ENCODE measurements around the gene SEC24B. TPM values are rescaled to one million over a fixed set of nuclear protein-coding genes. Genes with fewer than 3 reads are reported as not detected.

Gene SEC24B
- 33.5 TPM for total RNA-seq
- long read RNA-seq, partial matches to known transcripts: 10 of 19 reads
- long read RNA-seq, other reads (novel, unspliced or antisense): 9 of 19 reads

GRCh38 chr4:109433205-109434006 lies at the start of gene SEC24B:
Gene SEC24B (plus strand): TSS chr4:109433815. CDS start chr4:109433870, 55 bp downstream.
- DNase-seq (ENCODE audit: low spot score): peak; percentile 97

GRCh38 chr4:109383823-109384222 lies 49.8 kb upstream of the SEC24B start:
- DNase-seq (ENCODE audit: low spot score): no peak

- DNase-seq (ENCODE audit: low spot score): no peak
Observed at GRCh38 chr4:109385260-109385659, 48.4 kb upstream of the SEC24B start.

- no peak for DNase-seq (ENCODE audit: low spot score)
Observed at GRCh38 chr4:109389369-109390114, 44.1 kb upstream of the SEC24B start.

- no peak for DNase-seq (ENCODE audit: low spot score)
Observed at GRCh38 chr4:109390115-109390768, 43.4 kb upstream of the SEC24B start.

- no peak for DNase-seq (ENCODE audit: low spot score)
Observed at GRCh38 chr4:109395694-109396093, 37.9 kb upstream of the SEC24B start.

- no peak for DNase-seq (ENCODE audit: low spot score)
Observed at GRCh38 chr4:109398928-109399327, 34.7 kb upstream of the SEC24B start.

- DNase-seq (ENCODE audit: low spot score): no peak
Observed at GRCh38 chr4:109406337-109406931, 27.2 kb upstream of the SEC24B start.

- no peak for DNase-seq (ENCODE audit: low spot score)
Observed at GRCh38 chr4:109407027-109407737, 26.4 kb upstream of the SEC24B start.

- no peak for DNase-seq (ENCODE audit: low spot score)
Observed at GRCh38 chr4:109408711-109409110, 24.9 kb upstream of the SEC24B start.

- no peak for DNase-seq (ENCODE audit: low spot score)
Observed at GRCh38 chr4:109410226-109410625, 23.4 kb upstream of the SEC24B start.

- no peak for DNase-seq (ENCODE audit: low spot score)
Observed at GRCh38 chr4:109410776-109411175, 22.8 kb upstream of the SEC24B start.

- no peak for DNase-seq (ENCODE audit: low spot score)
Observed at GRCh38 chr4:109411964-109412363, 21.7 kb upstream of the SEC24B start.

GRCh38 chr4:109412776-109413175 lies 20.8 kb upstream of the SEC24B start:
- DNase-seq (ENCODE audit: low spot score): no peak

GRCh38 chr4:109414938-109415337 lies 18.7 kb upstream of the SEC24B start:
- DNase-seq (ENCODE audit: low spot score): no peak

- DNase-seq (ENCODE audit: low spot score): no peak
Observed at GRCh38 chr4:109418588-109418987, 15.0 kb upstream of the SEC24B start.

- DNase-seq (ENCODE audit: low spot score): no peak
Observed at GRCh38 chr4:109419679-109420078, 13.9 kb upstream of the SEC24B start.

GRCh38 chr4:109424093-109424841 lies 9.3 kb upstream of the SEC24B start:
- no peak for DNase-seq (ENCODE audit: low spot score)

GRCh38 chr4:109425405-109425804 lies 8.2 kb upstream of the SEC24B start:
- DNase-seq (ENCODE audit: low spot score): no peak

GRCh38 chr4:109429545-109429944 lies 4.1 kb upstream of the SEC24B start:
- no peak for DNase-seq (ENCODE audit: low spot score)

All from mesenteric fat pad (tissue), 1 donor.